Esophagus muscularis mucosa (tissue), 4 donors: Measurements from ENCODE around the gene KRTAP9-4. TPM values are rescaled to one million over a fixed set of nuclear protein-coding genes. Genes with fewer than 3 reads are reported as not detected.
"Not testable (repeated sequence)": the region's sequence is repeated elsewhere in the genome, so short reads cannot be mapped to it uniquely, and the experiment has no call there.

Source experiments
- DNase-seq: peaks from one replicate; pipeline ENCODE4 v3.0.0-alpha.2; 2017; ENCODE audit errors: extremely low spot score
- H3K27ac ChIP-seq, 4 donors: fragments of 200-600 bp; sonication (generic); replicated peaks in 1 of 4; 1 replicate in 3 of 4; 2 replicates in 1 of 4; pipeline ENCODE4 v1.5.1; 2016 to 2019; ENCODE audit warnings: mild to moderate bottlenecking in 1 of 4
- H3K27me3 ChIP-seq, 4 donors: fragments of 200-600 bp; sonication (generic); one replicate each; pipeline versions ENCODE4 v1.5.1 to v1.6.0; 2016 to 2019
- H3K36me3 ChIP-seq, 4 donors: fragments of 200-600 bp; sonication (generic); one replicate each; pipeline ENCODE4 v1.5.1; 2016 to 2019
- H3K4me1 ChIP-seq, 4 donors: fragments of 200-600 bp; sonication (generic); one replicate each; pipeline ENCODE4 v1.5.1; 2016 to 2019
- H3K4me3 ChIP-seq, 4 donors: fragments of 200-600 bp; sonication (generic); 1 replicate in 2 of 4; 2 replicates in 2 of 4; pipeline ENCODE4 v1.5.1; 2016 to 2019; ENCODE audit warnings: mild to moderate bottlenecking in 4 of 4, moderate library complexity in 1 of 4
- H3K9me3 ChIP-seq, 4 donors: fragments of 200-600 bp; sonication (generic); 1 replicate in 3 of 4; 2 replicates in 1 of 4; pipeline ENCODE4 v1.5.1; 2016 to 2019
- EP300 ChIP-seq: sonication (generic); formaldehyde crosslinking; IDR thresholded peaks from one replicate; pipeline ENCODE4 v1.6.1; 2017; ENCODE audit warnings: antibody characterized with exemption
- POLR2A ChIP-seq: fragments of 450-650 bp; IDR thresholded peaks from one replicate; pipeline ENCODE4 v1.6.1; 2017; ENCODE audit warnings: antibody characterized with exemption, moderate library complexity, mild to moderate bottlenecking, low read depth
- POLR2AphosphoS5 ChIP-seq, 2 donors: sonication (generic); formaldehyde crosslinking; IDR thresholded peaks; one replicate each; pipeline ENCODE4 v1.6.1; 2017; ENCODE audit warnings: antibody characterized with exemption in 2 of 2
- WGBS: methylation state at CpG from one replicate; pipeline ENCODE4 v1.1.5; 2018; 5-methylcytosine and 5-hydroxymethylcytosine counted together
- intact Hi-C: fragments of 100-400 bp; cut with DNase I; formaldehyde crosslinking; loops from one replicate; pipeline ENCODE4 v1.15.1; 2023
- total RNA-seq, 4 donors: library from RNA; depleted of rRNA; stranded (reverse); fragments of >200 nt; gene quantifications; one replicate each; pipeline versions ENCODE4 v1.1.0 to v1.2.1, GENCODE V29; 2016
- TF ChIP-seq, protein P1 (sequence below), 3 experiments: fragments of 200-600 bp in 2 of 3; fragments of 450-650 bp in 1 of 3; sonication (generic) in 2 of 3; IDR thresholded peaks; one replicate each; pipeline ENCODE4 v1.5.1; 2017 to 2019; ENCODE audit warnings: antibody characterized with exemption in 3 of 3, mild to moderate bottlenecking in 2 of 3, moderate library complexity in 1 of 3

KRTAP9-4 gene
- total RNA-seq, 4 donors from 2014 or later = not detected

DNA sequence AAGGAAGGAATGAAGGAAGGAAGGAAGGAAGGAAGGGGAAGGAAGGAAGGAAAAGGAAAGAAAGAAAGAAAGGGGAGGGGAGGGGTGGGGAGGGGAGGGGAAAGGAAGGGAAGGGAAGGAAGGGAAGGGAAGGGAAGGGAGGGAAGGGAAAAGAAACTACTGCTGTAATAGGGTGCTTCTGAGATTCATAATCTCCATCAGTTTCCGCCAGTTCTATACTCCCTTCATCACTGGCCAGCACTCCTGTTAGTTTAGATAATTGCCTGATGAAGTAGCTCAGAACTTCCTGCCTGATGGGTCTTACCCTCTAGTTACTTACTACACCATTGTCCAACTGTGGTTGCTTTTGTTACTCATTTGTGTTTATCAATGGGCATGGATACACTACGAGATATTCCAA, 13.7 kb downstream of the KRTAP9-4 start:
- WGBS = 96% methylated on average over 2 of the region's 2 CpGs
- H3K9me3 ChIP-seq = no peaks in the 10 kb centered on the region
- no peak overlapping the region for H3K27ac ChIP-seq
- intact Hi-C loops = no loop called here
- TF ChIP-seq POLR2A (no peak), POLR2AphosphoS5 (IDR thresholded peaks at IDR 0.05) (no peak), EP300 (no peak)
- TF ChIP-seq, protein P1, sequence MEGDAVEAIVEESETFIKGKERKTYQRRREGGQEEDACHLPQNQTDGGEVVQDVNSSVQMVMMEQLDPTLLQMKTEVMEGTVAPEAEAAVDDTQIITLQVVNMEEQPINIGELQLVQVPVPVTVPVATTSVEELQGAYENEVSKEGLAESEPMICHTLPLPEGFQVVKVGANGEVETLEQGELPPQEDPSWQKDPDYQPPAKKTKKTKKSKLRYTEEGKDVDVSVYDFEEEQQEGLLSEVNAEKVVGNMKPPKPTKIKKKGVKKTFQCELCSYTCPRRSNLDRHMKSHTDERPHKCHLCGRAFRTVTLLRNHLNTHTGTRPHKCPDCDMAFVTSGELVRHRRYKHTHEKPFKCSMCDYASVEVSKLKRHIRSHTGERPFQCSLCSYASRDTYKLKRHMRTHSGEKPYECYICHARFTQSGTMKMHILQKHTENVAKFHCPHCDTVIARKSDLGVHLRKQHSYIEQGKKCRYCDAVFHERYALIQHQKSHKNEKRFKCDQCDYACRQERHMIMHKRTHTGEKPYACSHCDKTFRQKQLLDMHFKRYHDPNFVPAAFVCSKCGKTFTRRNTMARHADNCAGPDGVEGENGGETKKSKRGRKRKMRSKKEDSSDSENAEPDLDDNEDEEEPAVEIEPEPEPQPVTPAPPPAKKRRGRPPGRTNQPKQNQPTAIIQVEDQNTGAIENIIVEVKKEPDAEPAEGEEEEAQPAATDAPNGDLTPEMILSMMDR (IDR thresholded peaks at IDR 0.05) = no peak
- H3K36me3 ChIP-seq = no peaks in the 10 kb centered on the region
- peaks cover 0 to 6% (median 0%) of the 10 kb centered on the region in 4 donors for H3K27me3 ChIP-seq
- no peaks in the 10 kb centered on the region for H3K4me1 ChIP-seq
- no peak for DNase-seq
- H3K4me3 ChIP-seq = no peak overlapping the region

- no peak overlapping the region for H3K4me3 ChIP-seq
- no peaks in the 10 kb centered on the region for H3K36me3 ChIP-seq
- intact Hi-C loops = no loop called here
- TF ChIP-seq, protein P1 (IDR thresholded peaks at IDR 0.05) = no peak
- TF ChIP-seq POLR2AphosphoS5 (IDR thresholded peaks at IDR 0.05) (no peak), POLR2A (no peak), EP300 (no peak)
- WGBS = 100% methylated on average over 3 of the region's 3 CpGs
- H3K27me3 ChIP-seq = peaks cover 0 to 6% (median 0%) of the 10 kb centered on the region in 4 donors
- no peaks in the 10 kb centered on the region for H3K4me1 ChIP-seq
- no peak for DNase-seq
- no peaks in the 10 kb centered on the region for H3K9me3 ChIP-seq
- H3K27ac ChIP-seq = no peak overlapping the region
Observed at GRCh38 chr17:41264599-41264998, 15.1 kb downstream of the KRTAP9-4 start.

- TF ChIP-seq POLR2AphosphoS5 (IDR thresholded peaks at IDR 0.05) = no peak
- no peak for TF ChIP-seq EP300
- TF ChIP-seq, protein P1 (IDR thresholded peaks at IDR 0.05) = no peak
- no peak for TF ChIP-seq POLR2A
- intact Hi-C loops = no loop called here
- Histone ChIP-seq H3K36me3 (no peaks in the 10 kb centered on the region), H3K27ac (no peak within 1 kb of the TSS), H3K4me3 (no peak within 1 kb of the TSS), H3K27me3 (peaks cover 0 to 6% (median 0%) of the 10 kb centered on the region in 4 donors), H3K9me3 (no peaks in the 10 kb centered on the region), H3K4me1 (no peaks in the 10 kb centered on the region)
- WGBS = 33% methylated on average over 2 of the region's 2 CpGs
- DNase-seq = no peak
Observed at GRCh38 chr17:41265078-41265477, 15.6 kb downstream of the KRTAP9-4 start, which contains the start of gene KRTAP9-6. Gene KRTAP9-6 (plus strand): TSS chr17:41265378. CDS start chr17:41265378, 0 bp downstream.

- Histone ChIP-seq H3K9me3 (no peaks in the 10 kb centered on the region), H3K4me3 (no peak overlapping the region), H3K27ac (no peak overlapping the region), H3K27me3 (peaks cover 0 to 6% (median 0%) of the 10 kb centered on the region in 4 donors), H3K36me3 (no peaks in the 10 kb centered on the region), H3K4me1 (no peaks in the 10 kb centered on the region)
- TF ChIP-seq EP300 = no peak
- TF ChIP-seq, protein P1 (IDR thresholded peaks at IDR 0.05) = no peak
- no peak for TF ChIP-seq POLR2A
- TF ChIP-seq POLR2AphosphoS5 (IDR thresholded peaks at IDR 0.05) = no peak
- DNase-seq = no peak
- intact Hi-C loops = no loop called here
- WGBS = 72% methylated on average over 3 of the region's 3 CpGs
Observed at GRCh38 chr17:41267711-41268110, 18.2 kb downstream of the KRTAP9-4 start.

- H3K4me1 ChIP-seq, intact Hi-C loops: not testable (repeated sequence)
- no CpG with 5 or more reads among the region's 1 CpG for WGBS
Observed at GRCh38 chr17:41271323-41271722, 21.8 kb downstream of the KRTAP9-4 start.

More at GRCh38 chr17:41271323-41271722, 21.8 kb downstream of the KRTAP9-4 start:
- not testable (repeated sequence) for H3K9me3 ChIP-seq, H3K36me3 ChIP-seq, DNase-seq, H3K27me3 ChIP-seq, H3K27ac ChIP-seq, H3K4me3 ChIP-seq
